ENCODE data around the gene ATRAID. TPM values are rescaled to one million over a fixed set of nuclear protein-coding genes. Genes with fewer than 3 reads are reported as not detected.

ATRAID gene
- total RNA-seq, 4 donors from 2014 or later = 114 to 197 (median 157) TPM

DNA sequence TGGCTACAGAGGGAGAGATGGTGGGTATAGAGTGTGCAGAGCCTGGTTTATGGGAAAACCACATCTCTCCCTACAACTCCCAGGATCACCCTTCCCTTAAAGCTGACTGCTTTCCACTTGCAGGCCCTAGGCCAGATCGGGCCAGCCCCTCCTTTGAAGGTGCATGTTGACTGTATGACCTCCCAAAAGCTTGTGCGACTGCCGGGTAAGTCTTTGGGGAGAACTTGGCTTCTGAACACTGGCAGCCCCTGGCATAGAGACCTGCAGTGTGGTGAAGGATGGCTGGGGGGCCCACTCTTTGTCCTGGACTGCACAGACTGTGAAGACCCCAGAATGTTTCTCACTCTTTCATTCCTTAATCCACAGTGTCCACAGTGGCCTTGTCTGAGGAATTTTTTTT, 24.8 kb downstream of the ATRAID start:
- DNase-seq (ENCODE audit: low spot score) (no peak), ATAC-seq (ENCODE audit: low FRiP score) (no peak)
- TF ChIP-seq, protein P1, sequence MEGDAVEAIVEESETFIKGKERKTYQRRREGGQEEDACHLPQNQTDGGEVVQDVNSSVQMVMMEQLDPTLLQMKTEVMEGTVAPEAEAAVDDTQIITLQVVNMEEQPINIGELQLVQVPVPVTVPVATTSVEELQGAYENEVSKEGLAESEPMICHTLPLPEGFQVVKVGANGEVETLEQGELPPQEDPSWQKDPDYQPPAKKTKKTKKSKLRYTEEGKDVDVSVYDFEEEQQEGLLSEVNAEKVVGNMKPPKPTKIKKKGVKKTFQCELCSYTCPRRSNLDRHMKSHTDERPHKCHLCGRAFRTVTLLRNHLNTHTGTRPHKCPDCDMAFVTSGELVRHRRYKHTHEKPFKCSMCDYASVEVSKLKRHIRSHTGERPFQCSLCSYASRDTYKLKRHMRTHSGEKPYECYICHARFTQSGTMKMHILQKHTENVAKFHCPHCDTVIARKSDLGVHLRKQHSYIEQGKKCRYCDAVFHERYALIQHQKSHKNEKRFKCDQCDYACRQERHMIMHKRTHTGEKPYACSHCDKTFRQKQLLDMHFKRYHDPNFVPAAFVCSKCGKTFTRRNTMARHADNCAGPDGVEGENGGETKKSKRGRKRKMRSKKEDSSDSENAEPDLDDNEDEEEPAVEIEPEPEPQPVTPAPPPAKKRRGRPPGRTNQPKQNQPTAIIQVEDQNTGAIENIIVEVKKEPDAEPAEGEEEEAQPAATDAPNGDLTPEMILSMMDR (IDR thresholded peaks at IDR 0.05) = no peak

DNA sequence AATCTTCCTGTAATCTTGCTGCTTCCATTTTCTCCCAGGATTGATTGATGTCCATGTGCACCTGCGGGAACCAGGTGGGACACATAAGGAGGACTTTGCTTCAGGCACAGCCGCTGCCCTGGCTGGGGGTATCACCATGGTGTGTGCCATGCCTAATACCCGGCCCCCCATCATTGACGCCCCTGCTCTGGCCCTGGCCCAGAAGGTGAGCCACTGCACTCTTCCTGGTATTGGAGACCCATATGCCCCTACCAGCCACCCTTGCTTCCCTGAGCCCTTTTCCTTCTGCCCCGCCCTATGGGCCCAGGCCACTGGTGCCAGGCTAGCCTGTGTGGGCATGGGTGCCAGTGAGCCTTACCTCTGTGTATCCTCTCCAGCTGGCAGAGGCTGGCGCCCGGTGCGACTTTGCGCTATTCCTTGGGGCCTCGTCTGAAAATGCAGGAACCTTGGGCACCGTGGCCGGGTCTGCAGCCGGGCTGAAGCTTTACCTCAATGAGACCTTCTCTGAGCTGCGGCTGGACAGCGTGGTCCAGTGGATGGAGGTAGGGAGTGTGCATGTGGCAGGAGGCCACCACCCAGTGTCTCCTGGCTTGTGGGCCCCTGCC, 25.6 kb downstream of the ATRAID start:
- no peak for DNase-seq (ENCODE audit: low spot score)
- ATAC-seq (ENCODE audit: low FRiP score) = no peak

DNA sequence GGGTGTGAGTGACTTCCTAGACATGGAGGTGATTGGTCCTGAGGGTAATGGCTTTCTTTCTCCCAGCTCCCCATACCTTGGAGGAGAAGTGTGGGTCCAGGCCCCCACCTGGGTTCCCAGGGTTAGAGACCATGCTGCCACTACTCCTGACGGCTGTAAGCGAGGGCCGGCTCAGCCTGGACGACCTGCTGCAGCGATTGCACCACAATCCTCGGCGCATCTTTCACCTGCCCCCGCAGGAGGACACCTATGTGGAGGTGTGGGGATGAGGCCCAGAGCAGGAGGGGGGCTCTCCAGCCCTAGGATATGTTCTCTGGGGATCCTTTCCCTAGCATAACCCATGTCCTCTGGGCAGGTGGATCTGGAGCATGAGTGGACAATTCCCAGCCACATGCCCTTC, 27.1 kb downstream of the ATRAID start:
- TF ChIP-seq, protein P1 (IDR thresholded peaks at IDR 0.05) = no peak
- ATAC-seq (ENCODE audit: low FRiP score) = no peak
- DNase-seq (ENCODE audit: low spot score) = no peak

More for the DNA sequence above, 25.6 kb downstream of the ATRAID start:
- TF ChIP-seq, protein P1 (IDR thresholded peaks at IDR 0.05) = no peak

DNA sequence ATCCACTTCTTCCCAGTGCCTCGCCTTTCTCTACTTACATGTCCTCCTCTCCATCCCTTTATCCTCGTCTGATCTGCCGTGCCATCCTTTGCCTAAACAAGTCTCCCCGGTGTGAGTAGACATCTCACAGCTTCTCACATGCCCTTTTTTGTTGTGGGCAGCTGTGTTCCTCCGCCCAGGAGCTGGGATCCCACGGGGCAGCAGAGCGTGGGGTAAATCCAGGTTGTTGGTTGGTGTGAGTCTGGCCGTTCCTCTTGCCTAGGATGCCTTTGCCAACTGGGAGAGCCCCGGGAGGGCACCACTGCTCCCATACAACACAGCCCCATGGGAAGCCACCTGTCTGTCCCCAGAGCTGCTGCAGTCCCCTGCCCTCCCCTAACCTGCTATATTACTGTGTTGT, 28.6 kb downstream of the ATRAID start:
- no peak for ATAC-seq (ENCODE audit: low FRiP score)
- no peak for DNase-seq (ENCODE audit: low spot score)
- TF ChIP-seq, protein P1 (IDR thresholded peaks at IDR 0.05) = no peak

DNA sequence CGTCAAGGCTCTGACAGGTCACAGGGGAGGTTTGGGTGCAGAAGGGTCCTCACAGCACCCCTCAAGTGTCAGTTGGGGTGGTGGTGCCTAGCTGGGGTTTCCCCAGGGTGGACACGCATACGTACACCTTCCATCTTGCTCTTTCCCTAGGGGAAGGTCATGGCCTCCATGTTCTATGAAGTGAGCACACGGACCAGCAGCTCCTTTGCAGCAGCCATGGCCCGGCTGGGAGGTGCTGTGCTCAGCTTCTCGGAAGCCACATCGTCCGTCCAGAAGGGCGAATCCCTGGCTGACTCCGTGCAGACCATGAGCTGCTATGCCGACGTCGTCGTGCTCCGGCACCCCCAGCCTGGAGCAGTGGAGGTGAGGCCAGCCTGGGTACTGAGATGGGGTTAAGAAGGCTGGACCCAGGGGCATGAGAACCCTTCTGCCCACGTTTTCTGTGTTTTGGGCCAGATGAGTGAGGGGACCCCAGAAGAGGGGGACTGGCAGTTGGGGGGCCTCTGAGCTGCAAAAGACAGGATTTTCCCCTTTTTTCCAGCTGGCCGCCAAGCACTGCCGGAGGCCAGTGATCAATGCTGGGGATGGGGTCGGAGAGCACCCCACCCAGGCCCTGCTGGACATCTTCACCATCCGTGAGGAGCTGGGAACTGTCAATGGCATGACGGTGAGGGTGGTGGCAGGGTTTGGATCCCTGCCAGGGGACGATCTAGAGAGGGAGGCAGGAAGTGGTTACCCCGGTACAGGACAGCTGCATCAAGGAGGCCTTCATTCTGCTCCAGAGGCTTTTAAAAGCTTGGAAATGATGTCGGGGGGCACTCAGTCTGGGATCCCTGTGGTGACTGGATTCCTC, 30.1 kb downstream of the ATRAID start:
- DNase-seq (ENCODE audit: low spot score) = no peak
- ATAC-seq (ENCODE audit: low FRiP score) = no peak
- TF ChIP-seq, protein P1 (IDR thresholded peaks at IDR 0.05) = no peak

DNA sequence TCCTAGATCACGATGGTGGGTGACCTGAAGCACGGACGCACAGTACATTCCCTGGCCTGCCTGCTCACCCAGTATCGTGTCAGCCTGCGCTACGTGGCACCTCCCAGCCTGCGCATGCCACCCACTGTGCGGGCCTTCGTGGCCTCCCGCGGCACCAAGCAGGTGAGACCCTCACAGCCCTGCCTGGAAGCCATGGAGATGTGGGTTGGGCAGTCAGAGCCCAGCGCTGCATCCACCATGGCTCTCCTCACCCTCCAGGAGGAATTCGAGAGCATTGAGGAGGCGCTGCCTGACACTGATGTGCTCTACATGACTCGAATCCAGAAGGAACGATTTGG, 30.7 kb downstream of the ATRAID start:
- TF ChIP-seq, protein P1 (IDR thresholded peaks at IDR 0.05) = no peak
- DNase-seq (ENCODE audit: low spot score) = no peak
- no peak for ATAC-seq (ENCODE audit: low FRiP score)

Data from omental fat pad (tissue), 4 donors.